NCI-H2081 (cell line): ENCODE results near the gene PLD5.
"Not testable (repeated sequence)": the region's sequence is repeated elsewhere in the genome, so short reads cannot be mapped to it uniquely, and the experiment has no call there.

Experiments
- DNase-seq, 2 experiments: peaks; one replicate each; lab custom pipeline; 2025; lab: John Stamatoyannopoulos, UW

Gene PLD5

GRCh38 chr1:242426271-242426905, 98.1 kb downstream of the PLD5 start:
- DNase-seq, result peak in 1 of 2 experiments; percentile 54

- no peak for DNase-seq
These were observed 99.3 kb downstream of the PLD5 start for GRCh38 chr1:242425232-242425631.

GRCh38 chr1:242416657-242417056, 107.8 kb downstream of the PLD5 start:
- DNase-seq, result no peak

GRCh38 chr1:242412921-242413320, 111.6 kb downstream of the PLD5 start:
- DNase-seq, result no peak

- no peak for DNase-seq
These were observed 112.6 kb downstream of the PLD5 start for GRCh38 chr1:242411901-242412300.

- no peak for DNase-seq
These were observed 118.5 kb downstream of the PLD5 start for GRCh38 chr1:242405947-242406346.

GRCh38 chr1:242404296-242404695, 120.2 kb downstream of the PLD5 start:
- DNase-seq, result no peak

GRCh38 chr1:242402956-242403355, 121.5 kb downstream of the PLD5 start:
- no peak for DNase-seq

- DNase-seq, result no peak
These were observed 122.6 kb downstream of the PLD5 start for GRCh38 chr1:242401937-242402336.

- no peak for DNase-seq
These were observed 126.1 kb downstream of the PLD5 start for GRCh38 chr1:242398351-242398750.

- DNase-seq, result no peak
These were observed 132.6 kb downstream of the PLD5 start for GRCh38 chr1:242391896-242392295.

GRCh38 chr1:242376121-242376520, 148.4 kb downstream of the PLD5 start:
- not testable (repeated sequence) for DNase-seq

- DNase-seq, result not testable (repeated sequence)
These were observed 174.1 kb downstream of the PLD5 start for GRCh38 chr1:242350446-242350845.

GRCh38 chr1:242349636-242350035, 174.9 kb downstream of the PLD5 start:
- DNase-seq, result no peak

GRCh38 chr1:242330865-242331264, 193.6 kb downstream of the PLD5 start:
- not testable (repeated sequence) for DNase-seq

- not testable (repeated sequence) for DNase-seq
These were observed 197.1 kb downstream of the PLD5 start for GRCh38 chr1:242327381-242327780.

- DNase-seq, result not testable (repeated sequence)
These were observed 202.5 kb downstream of the PLD5 start for GRCh38 chr1:242321981-242322380.

GRCh38 chr1:242318140-242318539, 206.4 kb downstream of the PLD5 start:
- no peak for DNase-seq

GRCh38 chr1:242314865-242315264, 209.6 kb downstream of the PLD5 start:
- DNase-seq, result not testable (repeated sequence)

- not testable (repeated sequence) for DNase-seq
These were observed 210.3 kb downstream of the PLD5 start for GRCh38 chr1:242314085-242314649.

- not testable (repeated sequence) for DNase-seq
These were observed 215.8 kb downstream of the PLD5 start for GRCh38 chr1:242308681-242309080.

GRCh38 chr1:242293781-242294180, 230.7 kb downstream of the PLD5 start:
- DNase-seq, result not testable (repeated sequence)

GRCh38 chr1:242288067-242288466, 236.4 kb downstream of the PLD5 start:
- DNase-seq, result not testable (repeated sequence)
